Prostate gland (tissue), 2 donors: ENCODE results near the gene GPR137B.

Experiments
- POLR2A ChIP-seq: fragments of 450-650 bp; IDR thresholded peaks from one replicate; pipeline ENCODE4 v1.6.1; 2016; ENCODE audit warnings: antibody characterized with exemption, mild to moderate bottlenecking
- POLR2AphosphoS5 ChIP-seq: sonication (generic); formaldehyde crosslinking; IDR thresholded peaks from one replicate; pipeline ENCODE4 v1.6.1; 2017; ENCODE audit warnings: antibody characterized with exemption
- TF ChIP-seq, protein P1 (sequence below), 4 experiments: fragments of 200-600 bp in 2 of 4; fragments of 450-650 bp in 2 of 4; sonication (generic) in 2 of 4; IDR thresholded peaks; 1 replicate in 3 of 4; 2 replicates in 1 of 4; pipeline ENCODE4 v1.5.1; 2016 to 2019; ENCODE audit warnings: antibody characterized with exemption in 4 of 4, mild to moderate bottlenecking in 2 of 4, moderate library complexity in 2 of 4

DNA sequence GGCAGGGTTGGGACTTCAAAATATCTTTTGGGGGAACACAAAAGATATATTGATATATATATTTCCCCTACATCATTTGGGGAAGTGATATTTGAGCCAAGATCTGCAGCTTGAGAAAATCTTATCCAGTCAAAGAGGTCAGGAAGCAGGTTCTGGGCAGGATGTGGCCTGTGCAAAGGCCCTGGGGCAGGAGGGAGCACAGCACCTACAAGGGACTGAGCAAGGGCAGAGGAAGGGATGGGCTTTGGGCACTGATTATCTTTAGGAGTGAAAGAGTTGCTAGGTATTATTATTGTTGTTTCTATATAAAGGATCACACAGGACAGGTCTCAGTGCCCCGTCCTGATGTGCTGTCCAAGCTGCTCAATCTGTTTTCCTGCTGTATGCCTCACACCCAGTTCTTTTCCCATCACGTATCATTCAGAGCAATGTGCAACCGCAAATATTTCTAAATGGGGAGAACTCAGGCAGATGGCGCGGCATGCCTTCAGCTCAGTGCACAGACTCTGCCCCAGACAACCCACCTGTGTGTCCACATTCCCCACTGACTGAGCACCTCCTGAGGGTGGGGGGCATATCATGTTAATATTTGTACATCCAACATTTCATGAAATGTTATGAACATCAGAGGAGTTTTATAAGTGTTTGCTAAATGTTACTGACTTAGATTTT, 28.1 kb upstream of the GPR137B start:
- TF ChIP-seq, protein P1, sequence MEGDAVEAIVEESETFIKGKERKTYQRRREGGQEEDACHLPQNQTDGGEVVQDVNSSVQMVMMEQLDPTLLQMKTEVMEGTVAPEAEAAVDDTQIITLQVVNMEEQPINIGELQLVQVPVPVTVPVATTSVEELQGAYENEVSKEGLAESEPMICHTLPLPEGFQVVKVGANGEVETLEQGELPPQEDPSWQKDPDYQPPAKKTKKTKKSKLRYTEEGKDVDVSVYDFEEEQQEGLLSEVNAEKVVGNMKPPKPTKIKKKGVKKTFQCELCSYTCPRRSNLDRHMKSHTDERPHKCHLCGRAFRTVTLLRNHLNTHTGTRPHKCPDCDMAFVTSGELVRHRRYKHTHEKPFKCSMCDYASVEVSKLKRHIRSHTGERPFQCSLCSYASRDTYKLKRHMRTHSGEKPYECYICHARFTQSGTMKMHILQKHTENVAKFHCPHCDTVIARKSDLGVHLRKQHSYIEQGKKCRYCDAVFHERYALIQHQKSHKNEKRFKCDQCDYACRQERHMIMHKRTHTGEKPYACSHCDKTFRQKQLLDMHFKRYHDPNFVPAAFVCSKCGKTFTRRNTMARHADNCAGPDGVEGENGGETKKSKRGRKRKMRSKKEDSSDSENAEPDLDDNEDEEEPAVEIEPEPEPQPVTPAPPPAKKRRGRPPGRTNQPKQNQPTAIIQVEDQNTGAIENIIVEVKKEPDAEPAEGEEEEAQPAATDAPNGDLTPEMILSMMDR (IDR thresholded peaks at IDR 0.05) = no peak
- no peak for TF ChIP-seq POLR2A
- TF ChIP-seq POLR2AphosphoS5 = no peak
